ENCODE results near the gene DNAJC6.

GRCh38 chr1:65297706-65298105, 11.6 kb upstream of the DNAJC6 start:
- TF ChIP-seq, protein P1, sequence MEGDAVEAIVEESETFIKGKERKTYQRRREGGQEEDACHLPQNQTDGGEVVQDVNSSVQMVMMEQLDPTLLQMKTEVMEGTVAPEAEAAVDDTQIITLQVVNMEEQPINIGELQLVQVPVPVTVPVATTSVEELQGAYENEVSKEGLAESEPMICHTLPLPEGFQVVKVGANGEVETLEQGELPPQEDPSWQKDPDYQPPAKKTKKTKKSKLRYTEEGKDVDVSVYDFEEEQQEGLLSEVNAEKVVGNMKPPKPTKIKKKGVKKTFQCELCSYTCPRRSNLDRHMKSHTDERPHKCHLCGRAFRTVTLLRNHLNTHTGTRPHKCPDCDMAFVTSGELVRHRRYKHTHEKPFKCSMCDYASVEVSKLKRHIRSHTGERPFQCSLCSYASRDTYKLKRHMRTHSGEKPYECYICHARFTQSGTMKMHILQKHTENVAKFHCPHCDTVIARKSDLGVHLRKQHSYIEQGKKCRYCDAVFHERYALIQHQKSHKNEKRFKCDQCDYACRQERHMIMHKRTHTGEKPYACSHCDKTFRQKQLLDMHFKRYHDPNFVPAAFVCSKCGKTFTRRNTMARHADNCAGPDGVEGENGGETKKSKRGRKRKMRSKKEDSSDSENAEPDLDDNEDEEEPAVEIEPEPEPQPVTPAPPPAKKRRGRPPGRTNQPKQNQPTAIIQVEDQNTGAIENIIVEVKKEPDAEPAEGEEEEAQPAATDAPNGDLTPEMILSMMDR (IDR thresholded peaks at IDR 0.05) = no peak
- TF ChIP-seq POLR2A (IDR thresholded peaks at IDR 0.05) (no peak), EP300 (IDR thresholded peaks at IDR 0.05) (no peak)
